ENCODE data around the gene CHST8.
"Not testable (repeated sequence)": the region's sequence is repeated elsewhere in the genome, so short reads cannot be mapped to it uniquely, and the experiment has no call there.

The CHST8 gene

GRCh38 chr19:33616346-33616745 lies 5.4 kb upstream of the CHST8 start:
- WGBS (ENCODE audit: insufficient coverage) = 94% methylated on average over 4 of the region's 4 CpGs
- H3K4me3 ChIP-seq (ENCODE audit: control insufficient read depth in 1 of 7, extremely low read depth in 1 of 7, insufficient read depth in 4 of 7, low read depth in 2 of 7, low read length in 6 of 7) = no peak overlapping the region
- H3K36me3 ChIP-seq (ENCODE audit: control insufficient read depth in 4 of 4, insufficient read depth in 4 of 4, low read length in 3 of 4) = no peaks in the 10 kb centered on the region
- peaks cover 0 to 84% (median 28%) of the 10 kb centered on the region in 5 experiments for H3K27me3 ChIP-seq (replicated peaks in 2 of 5; ENCODE audit: control insufficient read depth in 4 of 5, insufficient read depth in 5 of 5, low read length in 4 of 5)
- no peak for DNase-seq
- ChIA-PET POLR2A (no interaction called here), CTCF (no interaction called here)
- no peaks in the 10 kb centered on the region for H3K9me3 ChIP-seq (ENCODE audit: control extremely low read depth in 1 of 5, control insufficient read depth in 4 of 5, insufficient read depth in 2 of 5, low read depth in 1 of 5, low read length in 4 of 5)
- H3K4me1 ChIP-seq (ENCODE audit: control extremely low read depth in 1 of 4, control insufficient read depth in 4 of 4, insufficient read depth in 4 of 4, low read length in 3 of 4) = peaks cover 0 to 3% (median under 1%) of the 10 kb centered on the region in 4 experiments
- no peak overlapping the region for H3K27ac ChIP-seq (ENCODE audit: insufficient read depth in 1 of 2, low read depth in 1 of 2, low read length in 2 of 2, poor library complexity in 1 of 2, severe bottlenecking in 2 of 2)

- 87% methylated on average over 3 of the region's 4 CpGs for WGBS (ENCODE audit: insufficient coverage)
- DNase-seq = no peak
- Histone ChIP-seq H3K4me3 (ENCODE audit: control insufficient read depth in 1 of 7, extremely low read depth in 1 of 7, insufficient read depth in 4 of 7, low read depth in 2 of 7, low read length in 6 of 7) (no peak overlapping the region), H3K27me3 (replicated peaks in 2 of 5; ENCODE audit: control insufficient read depth in 4 of 5, insufficient read depth in 5 of 5, low read length in 4 of 5) (peaks cover 0 to 88% (median 28%) of the 10 kb centered on the region in 5 experiments), H3K27ac (ENCODE audit: insufficient read depth in 1 of 2, low read depth in 1 of 2, low read length in 2 of 2, poor library complexity in 1 of 2, severe bottlenecking in 2 of 2) (no peak overlapping the region), H3K4me1 (ENCODE audit: control extremely low read depth in 1 of 4, control insufficient read depth in 4 of 4, insufficient read depth in 4 of 4, low read length in 3 of 4) (peaks cover 0 to 6% (median 3%) of the 10 kb centered on the region in 4 experiments), H3K36me3 (ENCODE audit: control insufficient read depth in 4 of 4, insufficient read depth in 4 of 4, low read length in 3 of 4) (no peaks in the 10 kb centered on the region), H3K9me3 (ENCODE audit: control extremely low read depth in 1 of 5, control insufficient read depth in 4 of 5, insufficient read depth in 2 of 5, low read depth in 1 of 5, low read length in 4 of 5) (no peaks in the 10 kb centered on the region)
- ChIA-PET CTCF (no interaction called here), POLR2A (no interaction called here)
These were observed 4.9 kb upstream of the CHST8 start for GRCh38 chr19:33616857-33617256.

- H3K9me3 ChIP-seq (ENCODE audit: control extremely low read depth in 1 of 5, control insufficient read depth in 4 of 5, insufficient read depth in 2 of 5, low read depth in 1 of 5, low read length in 4 of 5); H3K27ac ChIP-seq (ENCODE audit: insufficient read depth in 1 of 2, low read depth in 1 of 2, low read length in 2 of 2, poor library complexity in 1 of 2, severe bottlenecking in 2 of 2); H3K36me3 ChIP-seq (ENCODE audit: control insufficient read depth in 4 of 4, insufficient read depth in 4 of 4, low read length in 3 of 4); POLR2A ChIA-PET; CTCF ChIA-PET; DNase-seq; H3K4me3 ChIP-seq (ENCODE audit: control insufficient read depth in 1 of 7, extremely low read depth in 1 of 7, insufficient read depth in 4 of 7, low read depth in 2 of 7, low read length in 6 of 7): not testable (repeated sequence)
- WGBS (ENCODE audit: insufficient coverage) = no CpG with 5 or more reads among the region's 2 CpGs
- Histone ChIP-seq H3K4me1 (ENCODE audit: control extremely low read depth in 1 of 4, control insufficient read depth in 4 of 4, insufficient read depth in 4 of 4, low read length in 3 of 4) (peaks cover 0 to 21% (median 10%) of the 10 kb centered on the region in 4 experiments), H3K27me3 (replicated peaks in 2 of 5; ENCODE audit: control insufficient read depth in 4 of 5, insufficient read depth in 5 of 5, low read length in 4 of 5) (peaks cover 0 to 91% (median 31%) of the 10 kb centered on the region in 5 experiments)
These were observed 3.4 kb upstream of the CHST8 start for GRCh38 chr19:33618363-33618762.

- no peak overlapping the region for H3K4me3 ChIP-seq (ENCODE audit: control insufficient read depth in 1 of 7, extremely low read depth in 1 of 7, insufficient read depth in 4 of 7, low read depth in 2 of 7, low read length in 6 of 7)
- CTCF ChIA-PET = no interaction called here
- POLR2A ChIA-PET = no interaction called here
- H3K27me3 ChIP-seq (replicated peaks in 2 of 5; ENCODE audit: control insufficient read depth in 4 of 5, insufficient read depth in 5 of 5, low read length in 4 of 5) = peaks cover 0 to 91% (median 33%) of the 10 kb centered on the region in 5 experiments
- H3K9me3 ChIP-seq (ENCODE audit: control extremely low read depth in 1 of 5, control insufficient read depth in 4 of 5, insufficient read depth in 2 of 5, low read depth in 1 of 5, low read length in 4 of 5) = no peaks in the 10 kb centered on the region
- peaks cover 0 to 21% (median 10%) of the 10 kb centered on the region in 4 experiments for H3K4me1 ChIP-seq (ENCODE audit: control extremely low read depth in 1 of 4, control insufficient read depth in 4 of 4, insufficient read depth in 4 of 4, low read length in 3 of 4)
- H3K27ac ChIP-seq (ENCODE audit: insufficient read depth in 1 of 2, low read depth in 1 of 2, low read length in 2 of 2, poor library complexity in 1 of 2, severe bottlenecking in 2 of 2) = no peak overlapping the region
- WGBS (ENCODE audit: insufficient coverage) = 88% methylated on average over 5 of the region's 5 CpGs
- H3K36me3 ChIP-seq (ENCODE audit: control insufficient read depth in 4 of 4, insufficient read depth in 4 of 4, low read length in 3 of 4) = no peaks in the 10 kb centered on the region
- DNase-seq = no peak
These were observed 2.9 kb upstream of the CHST8 start for GRCh38 chr19:33618884-33619283.

GRCh38 chr19:33620611-33621010 lies 1.1 kb upstream of the CHST8 start:
- Histone ChIP-seq H3K36me3 (ENCODE audit: control insufficient read depth in 4 of 4, insufficient read depth in 4 of 4, low read length in 3 of 4) (no peaks in the 10 kb centered on the region), H3K4me1 (ENCODE audit: control extremely low read depth in 1 of 4, control insufficient read depth in 4 of 4, insufficient read depth in 4 of 4, low read length in 3 of 4) (peaks cover 0 to 21% (median 10%) of the 10 kb centered on the region in 4 experiments), H3K27me3 (replicated peaks in 2 of 5; ENCODE audit: control insufficient read depth in 4 of 5, insufficient read depth in 5 of 5, low read length in 4 of 5) (peaks cover 0 to 92% (median 31%) of the 10 kb centered on the region in 5 experiments), H3K27ac (ENCODE audit: insufficient read depth in 1 of 2, low read depth in 1 of 2, low read length in 2 of 2, poor library complexity in 1 of 2, severe bottlenecking in 2 of 2) (no peak overlapping the region), H3K4me3 (ENCODE audit: control insufficient read depth in 1 of 7, extremely low read depth in 1 of 7, insufficient read depth in 4 of 7, low read depth in 2 of 7, low read length in 6 of 7) (no peak overlapping the region), H3K9me3 (ENCODE audit: control extremely low read depth in 1 of 5, control insufficient read depth in 4 of 5, insufficient read depth in 2 of 5, low read depth in 1 of 5, low read length in 4 of 5) (no peaks in the 10 kb centered on the region)
- DNase-seq = no peak
- ChIA-PET CTCF (interaction anchor here (0.6 kb wide), 1 partner anchor 1261 kb away, joined by 3 read pairs; no protein-coding TSS in a partner anchor), POLR2A (no interaction called here)
- 92% methylated on average over 4 of the region's 4 CpGs for WGBS (ENCODE audit: insufficient coverage)

- Histone ChIP-seq H3K36me3 (ENCODE audit: control insufficient read depth in 4 of 4, insufficient read depth in 4 of 4, low read length in 3 of 4) (no peaks in the 10 kb centered on the region), H3K27me3 (replicated peaks in 2 of 5; ENCODE audit: control insufficient read depth in 4 of 5, insufficient read depth in 5 of 5, low read length in 4 of 5) (peaks cover 0 to 93% (median 35%) of the 10 kb centered on the region in 5 experiments), H3K27ac (ENCODE audit: insufficient read depth in 1 of 2, low read depth in 1 of 2, low read length in 2 of 2, poor library complexity in 1 of 2, severe bottlenecking in 2 of 2) (no peak overlapping the region), H3K4me1 (ENCODE audit: control extremely low read depth in 1 of 4, control insufficient read depth in 4 of 4, insufficient read depth in 4 of 4, low read length in 3 of 4) (peaks cover 0 to 21% (median 10%) of the 10 kb centered on the region in 4 experiments), H3K4me3 (ENCODE audit: control insufficient read depth in 1 of 7, extremely low read depth in 1 of 7, insufficient read depth in 4 of 7, low read depth in 2 of 7, low read length in 6 of 7) (peak overlapping the region in 1 of 7 experiments; percentile 33), H3K9me3 (ENCODE audit: control extremely low read depth in 1 of 5, control insufficient read depth in 4 of 5, insufficient read depth in 2 of 5, low read depth in 1 of 5, low read length in 4 of 5) (no peaks in the 10 kb centered on the region)
- ChIA-PET CTCF (interaction anchor here (0.6 kb wide), 1 partner anchor 1260 kb away, joined by 3 read pairs; no protein-coding TSS in a partner anchor), POLR2A (no interaction called here)
- DNase-seq = no peak
- WGBS (ENCODE audit: insufficient coverage) = 22% methylated on average over 38 of the region's 60 CpGs
These were observed 528 bp upstream of the CHST8 start for GRCh38 chr19:33621065-33621785.

- WGBS (ENCODE audit: insufficient coverage) = 0% methylated on average over 9 of the region's 35 CpGs
- H3K4me3 ChIP-seq (ENCODE audit: control insufficient read depth in 1 of 7, extremely low read depth in 1 of 7, insufficient read depth in 4 of 7, low read depth in 2 of 7, low read length in 6 of 7) = peak overlapping the region in 4 of 7 experiments; percentile 1 to 59 (median 56)
These were observed 704 bp downstream of the CHST8 start for GRCh38 chr19:33622505-33622808.

More at GRCh38 chr19:33622505-33622808, 704 bp downstream of the CHST8 start:
- Histone ChIP-seq H3K27me3 (replicated peaks in 2 of 5; ENCODE audit: control insufficient read depth in 4 of 5, insufficient read depth in 5 of 5, low read length in 4 of 5) (peaks cover 0 to 89% (median 37%) of the 10 kb centered on the region in 5 experiments), H3K9me3 (ENCODE audit: control extremely low read depth in 1 of 5, control insufficient read depth in 4 of 5, insufficient read depth in 2 of 5, low read depth in 1 of 5, low read length in 4 of 5) (no peaks in the 10 kb centered on the region), H3K4me1 (ENCODE audit: control extremely low read depth in 1 of 4, control insufficient read depth in 4 of 4, insufficient read depth in 4 of 4, low read length in 3 of 4) (peaks cover 0 to 21% (median 10%) of the 10 kb centered on the region in 4 experiments), H3K36me3 (ENCODE audit: control insufficient read depth in 4 of 4, insufficient read depth in 4 of 4, low read length in 3 of 4) (no peaks in the 10 kb centered on the region), H3K27ac (ENCODE audit: insufficient read depth in 1 of 2, low read depth in 1 of 2, low read length in 2 of 2, poor library complexity in 1 of 2, severe bottlenecking in 2 of 2) (no peak overlapping the region)
- DNase-seq = peak in 1 of 3 donors; percentile 6
- CTCF ChIA-PET = no interaction called here
- POLR2A ChIA-PET = no interaction called here
